ENCODE data around the gene RUNX1.

RUNX1 gene

GRCh38 chr21:34782506-34783360 lies 266.4 kb downstream of the RUNX1 start:
- DNase-seq (ENCODE audit: low spot score), result no peak

- no peak for DNase-seq (ENCODE audit: low spot score)
These were observed 267.6 kb downstream of the RUNX1 start for GRCh38 chr21:34781526-34781925.

- no peak for DNase-seq (ENCODE audit: low spot score)
These were observed 269.2 kb downstream of the RUNX1 start for GRCh38 chr21:34779860-34780259.

- DNase-seq (ENCODE audit: low spot score), result no peak
These were observed 273.3 kb downstream of the RUNX1 start for GRCh38 chr21:34775793-34776192.

- no peak for DNase-seq (ENCODE audit: low spot score)
These were observed 274.4 kb downstream of the RUNX1 start for GRCh38 chr21:34774750-34775149.

GRCh38 chr21:34771512-34772028 lies 277.5 kb downstream of the RUNX1 start:
- no peak for DNase-seq (ENCODE audit: low spot score)

GRCh38 chr21:34770576-34770975 lies 278.5 kb downstream of the RUNX1 start:
- no peak for DNase-seq (ENCODE audit: low spot score)

- no peak for DNase-seq (ENCODE audit: low spot score)
These were observed 280.8 kb downstream of the RUNX1 start for GRCh38 chr21:34768326-34768725.

GRCh38 chr21:34766862-34767261 lies 282.2 kb downstream of the RUNX1 start:
- no peak for DNase-seq (ENCODE audit: low spot score)

- no peak for DNase-seq (ENCODE audit: low spot score)
These were observed 283.5 kb downstream of the RUNX1 start for GRCh38 chr21:34765619-34766018.

GRCh38 chr21:34764715-34765284 lies 284.3 kb downstream of the RUNX1 start:
- DNase-seq (ENCODE audit: low spot score), result no peak

GRCh38 chr21:34762786-34763185 lies 286.3 kb downstream of the RUNX1 start:
- DNase-seq (ENCODE audit: low spot score), result peak; percentile 15

GRCh38 chr21:34761758-34762330 lies 287.3 kb downstream of the RUNX1 start:
- DNase-seq (ENCODE audit: low spot score), result no peak

- DNase-seq (ENCODE audit: low spot score), result no peak
These were observed 294.1 kb downstream of the RUNX1 start for GRCh38 chr21:34754690-34755647.

GRCh38 chr21:34748862-34749261 lies 300.2 kb downstream of the RUNX1 start:
- DNase-seq (ENCODE audit: low spot score), result no peak

- DNase-seq (ENCODE audit: low spot score), result peak; percentile 85
These were observed 303.4 kb downstream of the RUNX1 start for GRCh38 chr21:34745557-34746255.

- no peak for DNase-seq (ENCODE audit: low spot score)
These were observed 304.3 kb downstream of the RUNX1 start for GRCh38 chr21:34744801-34745200.

- DNase-seq (ENCODE audit: low spot score), result no peak
These were observed 305.3 kb downstream of the RUNX1 start for GRCh38 chr21:34743831-34744230.

- DNase-seq (ENCODE audit: low spot score), result no peak
These were observed 305.8 kb downstream of the RUNX1 start for GRCh38 chr21:34743285-34743684.

GRCh38 chr21:34740198-34740597 lies 308.9 kb downstream of the RUNX1 start:
- DNase-seq (ENCODE audit: low spot score), result no peak

Measured in ecto neural progenitor cell (in vitro differentiated cells).